GM19023 (cell line): ENCODE results near the gene SORCS2.

Source experiments
- ATAC-seq: cut with Tn5 transposase; IDR thresholded peaks from one replicate; pipeline ENCODE4 v1.9.1; 2021; ENCODE audit warnings: mild to moderate bottlenecking, moderate library complexity; ENCODE audit not compliant: unreplicated experiment

SORCS2 gene

GRCh38 chr4:7668826-7669225, 476.5 kb downstream of the SORCS2 start:
- no peak for ATAC-seq

GRCh38 chr4:7672601-7673000, 480.3 kb downstream of the SORCS2 start:
- ATAC-seq: no peak

- ATAC-seq: no peak
Measured at GRCh38 chr4:7673121-7673520, 480.8 kb downstream of the SORCS2 start.

GRCh38 chr4:7674706-7675105, 482.4 kb downstream of the SORCS2 start:
- no peak for ATAC-seq

GRCh38 chr4:7675136-7675535, 482.8 kb downstream of the SORCS2 start:
- no peak for ATAC-seq

GRCh38 chr4:7675612-7676320, 483.4 kb downstream of the SORCS2 start:
- no peak for ATAC-seq

- ATAC-seq: no peak
Measured at GRCh38 chr4:7676398-7676922, 484.1 kb downstream of the SORCS2 start.

- no peak for ATAC-seq
Measured at GRCh38 chr4:7677086-7677485, 484.7 kb downstream of the SORCS2 start.

- ATAC-seq: no peak
Measured at GRCh38 chr4:7677799-7678301, 485.5 kb downstream of the SORCS2 start.

GRCh38 chr4:7678318-7678852, 486.0 kb downstream of the SORCS2 start:
- ATAC-seq: no peak

- ATAC-seq: no peak
Measured at GRCh38 chr4:7679406-7680040, 487.2 kb downstream of the SORCS2 start.

GRCh38 chr4:7680106-7680505, 487.8 kb downstream of the SORCS2 start:
- no peak for ATAC-seq

- no peak for ATAC-seq
Measured at GRCh38 chr4:7680731-7681130, 488.4 kb downstream of the SORCS2 start.

- no peak for ATAC-seq
Measured at GRCh38 chr4:7683126-7683703, 490.9 kb downstream of the SORCS2 start.

- ATAC-seq: no peak
Measured at GRCh38 chr4:7684294-7684693, 492.0 kb downstream of the SORCS2 start.

GRCh38 chr4:7686070-7686870, 493.9 kb downstream of the SORCS2 start:
- ATAC-seq: no peak

- ATAC-seq: no peak
Measured at GRCh38 chr4:7687006-7687405, 494.7 kb downstream of the SORCS2 start.

GRCh38 chr4:7687796-7688195, 495.5 kb downstream of the SORCS2 start:
- no peak for ATAC-seq

- no peak for ATAC-seq
Measured at GRCh38 chr4:7689773-7690693, 497.7 kb downstream of the SORCS2 start.

GRCh38 chr4:7691061-7691460, 498.7 kb downstream of the SORCS2 start:
- ATAC-seq: no peak
